Measurements from ENCODE around the gene FIGNL2. TPM values are rescaled to one million over a fixed set of nuclear protein-coding genes. Genes with fewer than 3 reads are reported as not detected.

FIGNL2 gene
- polyA plus RNA-seq, 1 donor (not counting 4 experiments of a cell fraction or from before 2014, with no cell fraction given) = not detected

DNA sequence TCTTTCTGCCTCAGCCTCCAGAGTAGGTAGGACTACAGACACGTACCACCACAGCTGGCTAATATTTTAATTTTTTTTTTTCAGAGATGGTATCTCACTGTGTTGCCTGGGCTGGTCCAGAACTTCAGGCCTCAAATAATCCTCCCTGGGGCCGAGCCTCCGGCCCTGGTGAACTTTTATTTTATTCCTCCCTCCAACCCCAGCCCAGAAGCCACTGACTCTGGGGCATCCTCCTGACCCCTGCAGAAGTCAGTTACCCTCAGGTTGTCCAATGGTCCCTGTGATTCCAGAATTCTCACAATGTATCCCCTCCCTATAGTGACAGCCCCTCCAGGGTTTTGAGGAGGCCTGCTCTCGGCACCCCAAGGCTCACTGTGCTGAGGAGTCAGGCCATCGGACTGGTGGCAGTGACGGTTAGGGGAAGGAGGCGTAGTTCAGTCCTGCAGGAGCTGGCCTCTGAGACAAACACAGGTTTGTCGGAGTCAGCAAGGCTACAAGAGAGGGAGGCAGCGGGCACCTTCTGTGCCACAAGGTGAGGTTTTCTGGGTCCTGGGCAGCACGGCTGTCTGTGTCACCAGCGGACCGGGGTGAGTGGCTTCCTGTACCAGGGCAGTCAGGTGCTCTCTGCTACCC lies 19.4 kb upstream of the FIGNL2 start:
- dilution Hi-C loops (cut with MboI; ENCODE audit: extremely low pct_ligation_motif_present, low sequenced_read_pairs) = no loop called here
- H3K27ac ChIP-seq (ENCODE audit: control insufficient read depth, insufficient read depth, low read length) = no peak overlapping the region
- peaks cover 72% of the 10 kb centered on the region for H3K27me3 ChIP-seq (ENCODE audit: control insufficient read depth, extremely low read depth, insufficient read depth, low read length)

DNA sequence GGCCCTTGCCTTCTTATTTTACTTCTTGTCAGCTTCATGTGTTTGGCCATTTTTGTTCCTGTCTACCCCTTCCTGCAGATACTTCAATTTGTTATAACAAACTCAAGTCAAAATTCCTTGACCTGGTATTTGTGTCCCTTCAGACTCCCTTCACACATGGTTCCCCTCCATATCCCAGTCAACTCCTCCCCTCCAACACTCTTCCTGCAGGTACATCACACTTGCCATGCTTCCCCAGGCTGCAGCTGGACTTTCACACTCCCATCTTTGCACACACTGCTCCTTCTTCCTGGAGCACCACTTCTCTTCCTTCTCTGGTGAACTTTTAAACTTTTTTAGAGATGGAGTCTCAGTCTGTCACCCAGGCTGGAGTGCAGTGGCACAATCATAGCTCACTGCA lies 18.9 kb upstream of the FIGNL2 start:
- no peaks in the 10 kb centered on the region for H3K36me3 ChIP-seq (ENCODE audit: control insufficient read depth in 2 of 2, extremely low read depth in 1 of 2, insufficient read depth in 2 of 2, low read length in 2 of 2)
- no peaks in the 10 kb centered on the region for H3K9me3 ChIP-seq (ENCODE audit: control insufficient read depth, low read depth, low read length)
- no peak for DNase-seq (ENCODE audit: low read depth, low spot score)
- dilution Hi-C loops (cut with MboI; ENCODE audit: extremely low pct_ligation_motif_present, low sequenced_read_pairs) = no loop called here
- H3K4me1 ChIP-seq (ENCODE audit: control insufficient read depth, extremely low read depth, insufficient read depth, low read length) = no peaks in the 10 kb centered on the region
- H3K9me1 ChIP-seq (ENCODE audit: control insufficient read depth, extremely low read depth, insufficient read depth, low read length) = no peaks in the 10 kb centered on the region
- no peak overlapping the region for H2AFZ ChIP-seq (ENCODE audit: control insufficient read depth, low read length)
- H3K9ac ChIP-seq (ENCODE audit: control insufficient read depth, extremely low read depth, insufficient read depth, low read length) = no peak overlapping the region
- no peaks in the 10 kb centered on the region for H4K20me1 ChIP-seq (ENCODE audit: control insufficient read depth, extremely low read depth, insufficient read depth, low read length)
- H3K27ac ChIP-seq (ENCODE audit: control insufficient read depth, insufficient read depth, low read length) = no peak overlapping the region
- H3K79me2 ChIP-seq (ENCODE audit: control insufficient read depth, insufficient read depth, low read length) = no peaks in the 10 kb centered on the region
- H3K4me3 ChIP-seq (ENCODE audit: control insufficient read depth in 2 of 3, extremely low read depth in 1 of 3, insufficient read depth in 2 of 3, low read depth in 1 of 3, low read length in 3 of 3) = no peak overlapping the region
- no peak for TF ChIP-seq EZH2 (IDR thresholded peaks at IDR 0.05; ENCODE audit: low read length)
- TF ChIP-seq, protein P1, sequence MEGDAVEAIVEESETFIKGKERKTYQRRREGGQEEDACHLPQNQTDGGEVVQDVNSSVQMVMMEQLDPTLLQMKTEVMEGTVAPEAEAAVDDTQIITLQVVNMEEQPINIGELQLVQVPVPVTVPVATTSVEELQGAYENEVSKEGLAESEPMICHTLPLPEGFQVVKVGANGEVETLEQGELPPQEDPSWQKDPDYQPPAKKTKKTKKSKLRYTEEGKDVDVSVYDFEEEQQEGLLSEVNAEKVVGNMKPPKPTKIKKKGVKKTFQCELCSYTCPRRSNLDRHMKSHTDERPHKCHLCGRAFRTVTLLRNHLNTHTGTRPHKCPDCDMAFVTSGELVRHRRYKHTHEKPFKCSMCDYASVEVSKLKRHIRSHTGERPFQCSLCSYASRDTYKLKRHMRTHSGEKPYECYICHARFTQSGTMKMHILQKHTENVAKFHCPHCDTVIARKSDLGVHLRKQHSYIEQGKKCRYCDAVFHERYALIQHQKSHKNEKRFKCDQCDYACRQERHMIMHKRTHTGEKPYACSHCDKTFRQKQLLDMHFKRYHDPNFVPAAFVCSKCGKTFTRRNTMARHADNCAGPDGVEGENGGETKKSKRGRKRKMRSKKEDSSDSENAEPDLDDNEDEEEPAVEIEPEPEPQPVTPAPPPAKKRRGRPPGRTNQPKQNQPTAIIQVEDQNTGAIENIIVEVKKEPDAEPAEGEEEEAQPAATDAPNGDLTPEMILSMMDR (optimal IDR thresholded peaks at IDR 0.05 in 1 of 3, IDR thresholded peaks at IDR 0.05 in 1 of 3, conservative IDR thresholded peaks at IDR 0.05 in 1 of 3; ENCODE audit: extremely low read depth in 1 of 3, insufficient read depth in 2 of 3, low read length in 3 of 3) = no peak
- H3K27me3 ChIP-seq (ENCODE audit: control insufficient read depth, extremely low read depth, insufficient read depth, low read length) = peaks cover 77% of the 10 kb centered on the region
- no peak overlapping the region for H3K4me2 ChIP-seq (ENCODE audit: control insufficient read depth, extremely low read depth, insufficient read depth, low read depth, low read length)
- FAIRE-seq = no peak

More for the DNA sequence above, 19.4 kb upstream of the FIGNL2 start:
- DNase-seq (ENCODE audit: low read depth, low spot score) (no peak), FAIRE-seq (no peak)
- H4K20me1 ChIP-seq (ENCODE audit: control insufficient read depth, extremely low read depth, insufficient read depth, low read length) = no peaks in the 10 kb centered on the region
- no peaks in the 10 kb centered on the region for H3K36me3 ChIP-seq (ENCODE audit: control insufficient read depth in 2 of 2, extremely low read depth in 1 of 2, insufficient read depth in 2 of 2, low read length in 2 of 2)
- TF ChIP-seq, protein P1 (optimal IDR thresholded peaks at IDR 0.05 in 1 of 3, IDR thresholded peaks at IDR 0.05 in 1 of 3, conservative IDR thresholded peaks at IDR 0.05 in 1 of 3; ENCODE audit: extremely low read depth in 1 of 3, insufficient read depth in 2 of 3, low read length in 3 of 3) = no peak
- no peak for TF ChIP-seq EZH2 (IDR thresholded peaks at IDR 0.05; ENCODE audit: low read length)
- no peak overlapping the region for H3K4me2 ChIP-seq (ENCODE audit: control insufficient read depth, extremely low read depth, insufficient read depth, low read depth, low read length)
- H3K4me3 ChIP-seq (ENCODE audit: control insufficient read depth in 2 of 3, extremely low read depth in 1 of 3, insufficient read depth in 2 of 3, low read depth in 1 of 3, low read length in 3 of 3) = no peak overlapping the region
- H3K9me3 ChIP-seq (ENCODE audit: control insufficient read depth, low read depth, low read length) = no peaks in the 10 kb centered on the region
- no peak overlapping the region for H2AFZ ChIP-seq (ENCODE audit: control insufficient read depth, low read length)
- H3K4me1 ChIP-seq (ENCODE audit: control insufficient read depth, extremely low read depth, insufficient read depth, low read length) = no peaks in the 10 kb centered on the region
- no peak overlapping the region for H3K9ac ChIP-seq (ENCODE audit: control insufficient read depth, extremely low read depth, insufficient read depth, low read length)
- H3K9me1 ChIP-seq (ENCODE audit: control insufficient read depth, extremely low read depth, insufficient read depth, low read length) = no peaks in the 10 kb centered on the region
- H3K79me2 ChIP-seq (ENCODE audit: control insufficient read depth, insufficient read depth, low read length) = no peaks in the 10 kb centered on the region
